H9 (cell line): ENCODE measurements around the gene ANKRD11. TPM values are rescaled to one million over a fixed set of nuclear protein-coding genes. Genes with fewer than 3 reads are reported as not detected.

Experiments used
- DNase-seq: peaks from one replicate; pipeline ENCODE4 v3.0.0-alpha.2; 2017
- H2AFZ ChIP-seq: one replicate; pipeline ENCODE4 v1.6.1; 2013; ENCODE audit warnings: mild to moderate bottlenecking, low read length, control low read depth, moderate library complexity
- H2AK5ac ChIP-seq: 2 replicates; pipeline ENCODE4 v1.6.1; 2013; ENCODE audit warnings: low read length, control low read depth, mixed read lengths; ENCODE audit not compliant: insufficient read length
- H2BK120ac ChIP-seq: one replicate; pipeline ENCODE4 v1.6.1; 2013; ENCODE audit warnings: low read depth, mild to moderate bottlenecking, low read length, control low read depth, inconsistent platforms; ENCODE audit not compliant: poor library complexity, severe bottlenecking
- H2BK12ac ChIP-seq: 2 replicates; pipeline ENCODE4 v1.6.1; 2013; ENCODE audit warnings: low read length, control low read depth, mixed read lengths, low read depth; ENCODE audit not compliant: insufficient read length
- H2BK15ac ChIP-seq: 2 replicates; pipeline ENCODE4 v1.6.1; 2013; ENCODE audit warnings: low read depth, low read length, control low read depth
- H2BK20ac ChIP-seq: one replicate; pipeline ENCODE4 v1.6.1; 2013; ENCODE audit warnings: low read depth, mild to moderate bottlenecking, low read length, control low read depth, inconsistent platforms; ENCODE audit not compliant: poor library complexity, severe bottlenecking
- H2BK5ac ChIP-seq: 2 replicates; pipeline ENCODE4 v1.6.1; 2013; ENCODE audit warnings: low read length, control low read depth, mixed read lengths; ENCODE audit not compliant: insufficient read length
- H3K14ac ChIP-seq: 2 replicates; pipeline ENCODE4 v1.6.1; 2013; ENCODE audit warnings: low read length, control low read depth; ENCODE audit not compliant: insufficient read depth
- H3K18ac ChIP-seq: 2 replicates; pipeline ENCODE4 v1.6.1; 2013; ENCODE audit warnings: low read depth, mild to moderate bottlenecking, mixed read lengths, low read length, control low read depth; ENCODE audit not compliant: insufficient read length
- H3K23ac ChIP-seq: 2 replicates; pipeline ENCODE4 v1.6.1; 2013; ENCODE audit warnings: low read length, control low read depth, mixed read lengths, low read depth; ENCODE audit not compliant: insufficient read length
- H3K23me2 ChIP-seq: 2 replicates; pipeline ENCODE4 v1.6.1; 2013; ENCODE audit warnings: low read depth, mild to moderate bottlenecking, mixed read lengths, low read length, control low read depth; ENCODE audit not compliant: insufficient read length, poor library complexity, severe bottlenecking
- H3K27ac ChIP-seq: 2 replicates; pipeline ENCODE4 v1.5.1; 2013; ENCODE audit warnings: low read length, control low read depth, mixed read lengths, low read depth; ENCODE audit not compliant: insufficient read length
- H3K27me3 ChIP-seq: 2 replicates; pipeline ENCODE4 v1.6.1; 2013; ENCODE audit warnings: low read length, control low read depth, inconsistent platforms; ENCODE audit not compliant: insufficient read depth
- H3K4ac ChIP-seq: 2 replicates; pipeline ENCODE4 v1.6.1; 2013; ENCODE audit warnings: low read depth, mild to moderate bottlenecking, control low read depth, inconsistent platforms, low read length, moderate library complexity
- H3K4me1 ChIP-seq: 2 replicates; pipeline ENCODE4 v1.6.1; 2013; ENCODE audit warnings: low read length, control low read depth, inconsistent platforms; ENCODE audit not compliant: insufficient read depth
- H3K4me2 ChIP-seq: 2 replicates; pipeline ENCODE4 v1.6.1; 2013; ENCODE audit warnings: low read length, control low read depth, mixed read lengths; ENCODE audit not compliant: insufficient read length, insufficient read depth
- H3K56ac ChIP-seq: 2 replicates; pipeline ENCODE4 v1.6.1; 2013; ENCODE audit warnings: low read depth, mild to moderate bottlenecking, mixed read lengths, low read length, control low read depth; ENCODE audit not compliant: insufficient read length
- H3K79me1 ChIP-seq: 2 replicates; pipeline ENCODE4 v1.6.1; 2013; ENCODE audit warnings: low read depth, mild to moderate bottlenecking, moderate library complexity, low read length, control low read depth, inconsistent platforms; ENCODE audit not compliant: insufficient read depth, poor library complexity, severe bottlenecking
- H3K79me2 ChIP-seq: 2 replicates; pipeline ENCODE4 v1.6.1; 2013; ENCODE audit warnings: low read length, control low read depth, inconsistent platforms; ENCODE audit not compliant: insufficient read depth
- H3K9ac ChIP-seq: 2 replicates; pipeline ENCODE4 v1.6.1; 2013; ENCODE audit warnings: low read length, control low read depth, mixed read lengths; ENCODE audit not compliant: insufficient read length; ENCODE audit errors: extremely low read depth
- H3K9me3 ChIP-seq: one replicate; pipeline ENCODE4 v1.6.1; 2013; ENCODE audit warnings: low read depth, low read length, inconsistent platforms; ENCODE audit not compliant: control insufficient read depth
- H3T11ph ChIP-seq: one replicate; pipeline ENCODE4 v1.6.1; 2013; ENCODE audit warnings: mild to moderate bottlenecking, low read length, control low read depth, inconsistent platforms
- H4K20me1 ChIP-seq: one replicate; pipeline ENCODE4 v1.6.1; 2013; ENCODE audit not compliant: control insufficient read depth, insufficient read length, insufficient read depth
- H4K5ac ChIP-seq: 2 replicates; pipeline ENCODE4 v1.6.1; 2013; ENCODE audit warnings: low read depth, mild to moderate bottlenecking, mixed read lengths, low read length, control low read depth; ENCODE audit not compliant: insufficient read length
- H4K8ac ChIP-seq: replicated peaks from 2 replicates; pipeline ENCODE4 v1.6.1; 2013; ENCODE audit warnings: low read length, control low read depth, mixed read lengths, low read depth; ENCODE audit not compliant: insufficient read length
- H4K91ac ChIP-seq: 2 replicates; pipeline ENCODE4 v1.6.1; 2013; ENCODE audit warnings: low read depth, mild to moderate bottlenecking, moderate library complexity, mixed read lengths, low read length, control low read depth; ENCODE audit not compliant: insufficient read length
- H3K27ac Mint-ChIP-seq, 3 experiments: 2 replicates in 2 of 3; 3 replicates in 1 of 3; pipeline ENCODE4 v1.8.0; 2020 to 2021; ENCODE audit warnings: mixed read lengths in 3 of 3, mild to moderate bottlenecking in 1 of 3, moderate library complexity in 1 of 3
- H3K27me3 Mint-ChIP-seq: 2 replicates; pipeline ENCODE4 v1.8.0; 2021; ENCODE audit warnings: low read depth, mild to moderate bottlenecking, moderate library complexity, mixed read lengths
- H3K36me3 Mint-ChIP-seq, 3 experiments: 2 replicates in 2 of 3; 3 replicates in 1 of 3; pipeline ENCODE4 v1.8.0; 2020 to 2021; ENCODE audit warnings: low read depth in 3 of 3, mixed read lengths in 3 of 3; ENCODE audit not compliant: insufficient read depth in 1 of 3
- H3K4me1 Mint-ChIP-seq, 2 experiments: 2 replicates each; pipeline ENCODE4 v1.8.0; 2020; ENCODE audit warnings: mixed read lengths in 2 of 2
- H3K4me3 Mint-ChIP-seq, 2 experiments: 2 replicates in 1 of 2; 3 replicates in 1 of 2; pipeline ENCODE4 v1.8.0; 2020 to 2021; ENCODE audit warnings: mild to moderate bottlenecking in 2 of 2, mixed read lengths in 2 of 2, moderate library complexity in 1 of 2
- H3K9me3 Mint-ChIP-seq, 2 experiments: 2 replicates in 1 of 2; 3 replicates in 1 of 2; pipeline ENCODE4 v1.8.0; 2020; ENCODE audit warnings: mild to moderate bottlenecking in 2 of 2, mixed read lengths in 2 of 2, moderate library complexity in 1 of 2
- WGBS: extraction: QIAGEN DNeasy Blood & Tissue Kit; methylation state at CpG from one replicate; pipeline ENCODE4 v1.1.7; 2013; ENCODE audit warnings: missing lambda C conversion rate, low lambda C conversion rate, mixed read lengths; ENCODE audit not compliant: insufficient read length; ENCODE audit errors: extremely low coverage; 5-methylcytosine and 5-hydroxymethylcytosine counted together
- total RNA-seq: library from RNA; stranded (reverse); gene quantifications from 2 replicates; pipeline ENCODE4 v1.2.1, GENCODE V29; 2021
- TF ChIP-seq, protein P1 (sequence below): fragments of 200-600 bp; sonication (generic); conservative IDR thresholded peaks from 3 replicates; pipeline ENCODE4 v1.8.0; 2021; ENCODE audit warnings: antibody characterized with exemption, mild to moderate bottlenecking

The ANKRD11 gene
- total RNA-seq, 1 experiment from 2014 or later, result 181 TPM

DNA sequence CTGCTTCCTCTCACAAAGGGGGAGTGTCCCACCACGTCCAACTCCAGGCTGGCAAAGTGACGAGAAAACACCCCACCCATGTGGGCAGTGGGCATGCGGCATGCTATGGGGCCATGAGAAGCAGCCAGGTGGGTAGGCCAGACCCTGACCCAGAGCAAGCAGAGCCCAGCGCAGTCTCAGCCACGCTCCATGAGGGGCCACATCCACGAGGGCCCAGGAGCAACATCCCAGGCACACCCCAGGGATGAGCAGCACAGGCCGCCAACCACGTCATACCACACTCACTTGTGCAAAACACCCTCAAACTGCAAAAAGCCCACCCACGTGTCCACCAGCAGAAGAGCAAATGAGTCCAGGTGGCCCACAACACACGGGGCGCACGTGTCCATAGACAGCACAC, 155.9 kb downstream of the ANKRD11 start:
- no peaks in the 10 kb centered on the region for H3K79me1 ChIP-seq
- no peak overlapping the region for H4K91ac ChIP-seq
- H4K20me1 ChIP-seq, result peaks cover 3% of the 10 kb centered on the region
- H2BK20ac ChIP-seq, result no peak overlapping the region
- no CpG with 5 or more reads among the region's 12 CpGs for WGBS
- H3K27ac ChIP-seq, result no peak overlapping the region
- no peak overlapping the region for H3K9ac ChIP-seq
- no peaks in the 10 kb centered on the region for H3K23me2 ChIP-seq
- peak overlapping the region; percentile 23 to 93 (median 66); a peak in 6 of 7 replicates for H3K27ac Mint-ChIP-seq
- no peaks in the 10 kb centered on the region; the same call in 1 of the 2 replicates for H3K4me1 ChIP-seq
- H2BK15ac ChIP-seq, result no peak overlapping the region
- no peaks in the 10 kb centered on the region for H3K9me3 ChIP-seq
- H3K79me2 ChIP-seq, result peaks cover 58% of the 10 kb centered on the region
- no peak overlapping the region for H3K4me2 ChIP-seq
- H2AFZ ChIP-seq, result no peak overlapping the region
- no peak overlapping the region for H3K4ac ChIP-seq
- no peak for DNase-seq
- H3K4me3 Mint-ChIP-seq, result no peak overlapping the region
- peaks cover 2% of the 10 kb centered on the region; the same call in 1 of the 2 replicates for H3K27me3 Mint-ChIP-seq
- no peak overlapping the region for H3K14ac ChIP-seq
- H3K23ac ChIP-seq, result no peak overlapping the region
- H3K4me1 Mint-ChIP-seq, result peaks cover 46 to 49% of the 10 kb centered on the region in 2 experiments
- H2AK5ac ChIP-seq, result no peak overlapping the region
- no peak overlapping the region for H3K56ac ChIP-seq
- H2BK5ac ChIP-seq, result no peak overlapping the region
- H3K9me3 Mint-ChIP-seq, result no peaks in the 10 kb centered on the region
- no peak overlapping the region for H4K5ac ChIP-seq
- no peak overlapping the region for H3T11ph ChIP-seq
- no peak overlapping the region for H2BK120ac ChIP-seq
- H3K18ac ChIP-seq, result no peak overlapping the region
- no peaks in the 10 kb centered on the region for H3K27me3 ChIP-seq
- H4K8ac ChIP-seq, result no peak overlapping the region
- TF ChIP-seq, protein P1, sequence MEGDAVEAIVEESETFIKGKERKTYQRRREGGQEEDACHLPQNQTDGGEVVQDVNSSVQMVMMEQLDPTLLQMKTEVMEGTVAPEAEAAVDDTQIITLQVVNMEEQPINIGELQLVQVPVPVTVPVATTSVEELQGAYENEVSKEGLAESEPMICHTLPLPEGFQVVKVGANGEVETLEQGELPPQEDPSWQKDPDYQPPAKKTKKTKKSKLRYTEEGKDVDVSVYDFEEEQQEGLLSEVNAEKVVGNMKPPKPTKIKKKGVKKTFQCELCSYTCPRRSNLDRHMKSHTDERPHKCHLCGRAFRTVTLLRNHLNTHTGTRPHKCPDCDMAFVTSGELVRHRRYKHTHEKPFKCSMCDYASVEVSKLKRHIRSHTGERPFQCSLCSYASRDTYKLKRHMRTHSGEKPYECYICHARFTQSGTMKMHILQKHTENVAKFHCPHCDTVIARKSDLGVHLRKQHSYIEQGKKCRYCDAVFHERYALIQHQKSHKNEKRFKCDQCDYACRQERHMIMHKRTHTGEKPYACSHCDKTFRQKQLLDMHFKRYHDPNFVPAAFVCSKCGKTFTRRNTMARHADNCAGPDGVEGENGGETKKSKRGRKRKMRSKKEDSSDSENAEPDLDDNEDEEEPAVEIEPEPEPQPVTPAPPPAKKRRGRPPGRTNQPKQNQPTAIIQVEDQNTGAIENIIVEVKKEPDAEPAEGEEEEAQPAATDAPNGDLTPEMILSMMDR, result no peak
- H2BK12ac ChIP-seq, result no peak overlapping the region
- no peaks in the 10 kb centered on the region; a peak in 1 of 7 replicates for H3K36me3 Mint-ChIP-seq
